Immature natural killer cell (primary cell): ENCODE results near the gene ANKRA2. TPM values are rescaled to one million over a fixed set of nuclear protein-coding genes. Genes with fewer than 3 reads are reported as not detected.

Experiments used
- DNase-seq, 3 donors: peaks; one replicate each; pipeline ENCODE4 v3.0.0; 2022; ENCODE audit warnings: mixed read lengths in 1 of 3
- H3K27ac Mint-ChIP-seq, 6 donors: one replicate each; pipeline ENCODE4 v1.8.0; 2020; ENCODE audit warnings: mixed read lengths in 6 of 6, mild to moderate bottlenecking in 5 of 6, inconsistent platforms in 4 of 6, moderate library complexity in 3 of 6
- H3K27me3 Mint-ChIP-seq, 3 donors: one replicate each; pipeline ENCODE4 v1.8.0; 2020 to 2021; ENCODE audit warnings: low read depth in 3 of 3, mild to moderate bottlenecking in 3 of 3, mixed read lengths in 3 of 3, moderate library complexity in 3 of 3, inconsistent platforms in 1 of 3
- H3K36me3 Mint-ChIP-seq, 3 donors: one replicate each; pipeline ENCODE4 v1.8.0; 2020; ENCODE audit warnings: mixed read lengths in 3 of 3, inconsistent platforms in 2 of 3, mild to moderate bottlenecking in 2 of 3
- H3K4me1 Mint-ChIP-seq, 2 donors: one replicate each; pipeline ENCODE4 v1.8.0; 2020; ENCODE audit warnings: inconsistent platforms in 2 of 2, mild to moderate bottlenecking in 2 of 2, mixed read lengths in 2 of 2, moderate library complexity in 1 of 2
- H3K4me3 Mint-ChIP-seq, 5 donors: one replicate each; pipeline ENCODE4 v1.8.0; 2020; ENCODE audit warnings: mild to moderate bottlenecking in 5 of 5, mixed read lengths in 5 of 5, inconsistent platforms in 3 of 5, moderate library complexity in 3 of 5
- H3K9me3 Mint-ChIP-seq, 6 donors: one replicate each; pipeline ENCODE4 v1.8.0; 2020; ENCODE audit warnings: mild to moderate bottlenecking in 6 of 6, mixed read lengths in 6 of 6, inconsistent platforms in 4 of 6, moderate library complexity in 3 of 6
- polyA plus RNA-seq, 3 donors: library from polyadenylated mRNA; unstranded; fragments of 300-500 nt; fragmentation: Illumina TruSeq; gene quantifications; one replicate each; pipeline ENCODE4 v1.2.3, GENCODE V29; 2021

The ANKRA2 gene
- polyA plus RNA-seq, 3 donors from 2014 or later, result 15.6 to 23.0 (median 16.5) TPM

DNA sequence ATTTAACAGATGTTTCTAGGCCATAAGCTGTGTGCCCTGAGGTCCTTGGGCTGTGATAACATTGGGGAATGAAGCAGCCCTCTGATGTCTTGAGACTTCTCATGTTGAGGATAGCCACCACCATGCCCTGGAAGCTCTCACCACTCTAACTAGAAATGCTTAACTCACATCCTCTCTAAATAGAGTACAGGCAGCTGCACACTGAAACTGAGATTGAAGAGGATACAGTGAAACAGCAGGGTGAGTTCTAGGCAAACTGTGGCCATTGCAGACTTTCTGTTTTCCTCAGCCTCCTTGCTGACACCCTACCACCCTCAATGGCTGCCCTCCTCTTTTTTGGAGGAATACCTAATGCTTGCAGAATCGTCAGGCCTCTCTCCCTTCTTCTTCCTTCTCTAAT is 22.5 kb upstream of the ANKRA2 start:
- Mint-ChIP-seq H3K27me3 (peaks cover 0 to 2% (median 1%) of the 10 kb centered on the region in 3 donors), H3K4me1 (no peaks in the 10 kb centered on the region), H3K4me3 (no peak overlapping the region), H3K27ac (no peak overlapping the region), H3K9me3 (no peaks in the 10 kb centered on the region), H3K36me3 (no peaks in the 10 kb centered on the region)
- DNase-seq, result no peak

- H3K4me3 Mint-ChIP-seq, result no peak overlapping the region
- DNase-seq, result no peak
- peaks cover 0 to 1% (median under 1%) of the 10 kb centered on the region in 3 donors for H3K27me3 Mint-ChIP-seq
- no peaks in the 10 kb centered on the region for H3K4me1 Mint-ChIP-seq
- no peaks in the 10 kb centered on the region for H3K9me3 Mint-ChIP-seq
- H3K27ac Mint-ChIP-seq, result no peak overlapping the region
- H3K36me3 Mint-ChIP-seq, result peaks cover 19 to 28% (median 21%) of the 10 kb centered on the region in 3 donors
Observed at GRCh38 chr5:73582285-73583145, 17.1 kb upstream of the ANKRA2 start.

DNA sequence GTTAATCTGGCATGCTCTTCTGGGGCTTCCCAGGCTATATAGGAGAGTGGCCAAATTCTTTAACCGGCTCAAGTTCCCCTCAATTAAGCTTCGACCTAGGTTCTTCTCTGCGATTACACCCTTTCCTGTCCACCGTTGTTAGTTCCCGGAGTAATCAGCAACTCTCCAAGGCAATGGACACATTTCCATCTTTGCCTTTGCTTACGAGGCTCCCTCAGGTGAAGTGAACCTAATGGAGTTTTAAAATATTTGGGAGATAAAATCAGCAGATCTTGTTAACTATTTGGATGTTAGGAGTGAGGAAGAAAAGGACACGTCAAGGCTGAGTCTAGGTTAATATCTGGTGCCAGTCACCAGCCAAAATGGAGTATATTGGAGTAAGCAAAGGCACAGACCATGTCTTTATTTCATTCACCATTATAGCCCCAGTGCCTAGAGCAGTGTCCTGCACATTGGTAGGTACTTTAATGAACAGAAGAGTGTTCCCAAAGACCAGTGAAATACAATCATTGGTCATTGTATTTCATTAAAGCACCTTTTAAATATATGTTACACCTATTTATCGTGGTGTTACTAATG is 619 bp upstream of the ANKRA2 start:
- no peak for DNase-seq
- Mint-ChIP-seq H3K4me3 (peak overlapping the region; percentile 96 to 100 (median 98)), H3K4me1 (peaks cover 39 to 57% of the 10 kb centered on the region in 2 donors), H3K36me3 (peaks cover 2 to 17% (median 12%) of the 10 kb centered on the region in 3 donors), H3K27me3 (peaks cover 5 to 8% (median 8%) of the 10 kb centered on the region in 3 donors), H3K9me3 (no peaks in the 10 kb centered on the region), H3K27ac (peak overlapping the region; percentile 96 to 100 (median 99))

DNA sequence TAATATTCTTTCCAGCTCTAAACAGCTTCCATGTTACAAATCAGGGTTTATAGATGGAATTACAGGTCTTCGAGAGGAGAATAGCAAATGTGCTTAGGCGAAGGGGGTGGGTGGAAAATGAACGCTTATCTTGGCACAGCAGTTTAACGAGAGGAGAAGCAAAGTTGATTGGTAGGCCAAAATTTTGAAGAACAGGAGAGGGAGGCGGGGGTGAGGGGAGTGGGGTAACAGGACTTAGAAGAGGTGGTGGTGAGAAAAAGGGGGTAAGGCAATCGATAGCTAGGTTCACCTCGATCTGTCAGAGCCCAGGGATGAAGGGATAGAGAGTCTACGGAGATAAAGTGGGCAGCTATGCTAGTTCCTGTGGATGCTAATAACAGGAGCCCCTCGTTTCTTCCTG is 764 bp downstream of the ANKRA2 start:
- DNase-seq, result no peak
- Mint-ChIP-seq H3K9me3 (no peaks in the 10 kb centered on the region), H3K36me3 (peaks cover 8 to 13% (median 13%) of the 10 kb centered on the region in 3 donors), H3K4me1 (peaks cover 45 to 64% of the 10 kb centered on the region in 2 donors), H3K4me3 (peak overlapping the region; percentile 96 to 100 (median 98)), H3K27me3 (peaks cover 5 to 8% (median 8%) of the 10 kb centered on the region in 3 donors), H3K27ac (peak overlapping the region; percentile 96 to 100 (median 99))

DNA sequence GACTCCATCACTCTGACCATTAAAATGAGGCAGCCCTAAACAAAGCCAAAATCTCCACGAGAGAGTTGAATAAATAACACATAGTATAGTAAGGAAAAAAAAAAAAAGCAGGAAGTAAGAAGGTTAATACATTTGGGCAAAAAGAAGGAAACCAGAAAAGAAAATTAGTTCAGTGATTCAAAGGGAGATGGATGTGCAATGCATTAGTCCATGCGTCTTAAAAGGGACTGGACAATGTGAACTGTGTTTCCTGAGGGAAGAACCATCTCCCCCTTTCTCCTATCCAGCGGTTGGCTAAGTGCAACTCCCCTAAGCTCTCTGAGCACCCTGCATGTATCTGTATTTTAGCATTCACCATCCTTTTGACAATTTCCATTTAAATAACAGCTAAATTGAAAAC is 1.4 kb downstream of the ANKRA2 start:
- DNase-seq, result no peak
- Mint-ChIP-seq H3K36me3 (peaks cover 9 to 14% (median 13%) of the 10 kb centered on the region in 3 donors), H3K27me3 (peaks cover 5 to 8% (median 8%) of the 10 kb centered on the region in 3 donors), H3K9me3 (no peaks in the 10 kb centered on the region), H3K4me1 (peaks cover 45 to 64% of the 10 kb centered on the region in 2 donors), H3K4me3 (peak overlapping the region; percentile 96 to 100 (median 98)), H3K27ac (peak overlapping the region; percentile 96 to 100 (median 99))

- Mint-ChIP-seq H3K36me3 (peaks cover 12 to 40% (median 23%) of the 10 kb centered on the region in 3 donors), H3K9me3 (no peaks in the 10 kb centered on the region), H3K4me3 (no peak overlapping the region), H3K27me3 (no peaks in the 10 kb centered on the region), H3K27ac (peak overlapping the region in 1 of 6 donors; percentile 3), H3K4me1 (peaks cover 25 to 26% of the 10 kb centered on the region in 2 donors)
- DNase-seq, result no peak
Observed at GRCh38 chr5:73558950-73559349, 6.5 kb downstream of the ANKRA2 start.

GRCh38 chr5:73552642-73553041 is 12.8 kb downstream of the ANKRA2 start:
- DNase-seq, result no peak
- Mint-ChIP-seq H3K27me3 (peaks cover 0 to 4% (median 0%) of the 10 kb centered on the region in 3 donors), H3K36me3 (peaks cover 6 to 47% (median 7%) of the 10 kb centered on the region in 3 donors), H3K27ac (no peak overlapping the region), H3K4me1 (no peaks in the 10 kb centered on the region), H3K4me3 (no peak overlapping the region), H3K9me3 (no peaks in the 10 kb centered on the region)

DNA sequence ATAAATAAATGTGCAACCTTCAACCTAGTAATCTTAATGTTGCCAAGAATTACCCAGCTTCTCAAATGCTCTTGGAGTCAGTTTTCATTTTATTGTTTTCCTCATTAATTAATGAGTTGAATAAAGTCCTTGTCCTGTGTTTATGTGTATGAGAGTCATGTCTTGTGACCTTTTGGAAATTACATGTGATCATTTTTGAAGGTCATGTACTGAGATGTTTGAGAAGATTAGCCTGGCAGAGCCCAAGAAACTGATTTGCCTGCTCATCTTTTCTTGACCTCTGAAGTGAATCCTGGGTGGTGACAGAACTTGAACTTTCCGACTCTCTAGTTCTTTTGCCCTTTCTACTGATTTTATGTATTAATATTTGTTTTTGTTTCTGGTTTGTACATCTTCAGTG is 15.4 kb downstream of the ANKRA2 start:
- Mint-ChIP-seq H3K36me3 (peaks cover 4 to 30% (median 7%) of the 10 kb centered on the region in 3 donors), H3K9me3 (no peaks in the 10 kb centered on the region), H3K27me3 (peaks cover 0 to 4% (median 0%) of the 10 kb centered on the region in 3 donors), H3K4me1 (no peaks in the 10 kb centered on the region), H3K4me3 (no peak overlapping the region), H3K27ac (no peak overlapping the region)
- DNase-seq, result no peak

DNA sequence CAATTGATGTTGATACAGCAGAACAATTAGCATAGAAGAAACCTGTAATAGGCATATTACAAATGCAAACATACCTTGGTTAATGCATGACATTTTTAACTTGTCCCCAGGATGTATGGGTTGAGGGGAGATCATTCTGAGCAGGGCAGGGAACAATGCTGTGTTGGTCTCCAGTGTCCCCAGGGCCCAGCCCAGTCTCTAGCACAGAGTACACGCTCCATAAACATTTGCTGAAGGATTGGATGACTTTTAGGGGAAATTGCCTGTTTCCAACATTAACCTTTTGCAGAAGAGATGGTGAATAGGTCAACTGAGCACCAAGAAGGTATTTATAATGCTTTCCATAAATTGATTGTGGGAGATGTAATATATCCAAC is 20.0 kb downstream of the ANKRA2 start:
- Mint-ChIP-seq H3K4me1 (no peaks in the 10 kb centered on the region), H3K9me3 (no peaks in the 10 kb centered on the region), H3K27ac (no peak overlapping the region), H3K36me3 (peaks cover 0 to 2% (median 0%) of the 10 kb centered on the region in 3 donors), H3K4me3 (no peak overlapping the region), H3K27me3 (peaks cover 2 to 12% (median 8%) of the 10 kb centered on the region in 3 donors)
- no peak for DNase-seq

DNA sequence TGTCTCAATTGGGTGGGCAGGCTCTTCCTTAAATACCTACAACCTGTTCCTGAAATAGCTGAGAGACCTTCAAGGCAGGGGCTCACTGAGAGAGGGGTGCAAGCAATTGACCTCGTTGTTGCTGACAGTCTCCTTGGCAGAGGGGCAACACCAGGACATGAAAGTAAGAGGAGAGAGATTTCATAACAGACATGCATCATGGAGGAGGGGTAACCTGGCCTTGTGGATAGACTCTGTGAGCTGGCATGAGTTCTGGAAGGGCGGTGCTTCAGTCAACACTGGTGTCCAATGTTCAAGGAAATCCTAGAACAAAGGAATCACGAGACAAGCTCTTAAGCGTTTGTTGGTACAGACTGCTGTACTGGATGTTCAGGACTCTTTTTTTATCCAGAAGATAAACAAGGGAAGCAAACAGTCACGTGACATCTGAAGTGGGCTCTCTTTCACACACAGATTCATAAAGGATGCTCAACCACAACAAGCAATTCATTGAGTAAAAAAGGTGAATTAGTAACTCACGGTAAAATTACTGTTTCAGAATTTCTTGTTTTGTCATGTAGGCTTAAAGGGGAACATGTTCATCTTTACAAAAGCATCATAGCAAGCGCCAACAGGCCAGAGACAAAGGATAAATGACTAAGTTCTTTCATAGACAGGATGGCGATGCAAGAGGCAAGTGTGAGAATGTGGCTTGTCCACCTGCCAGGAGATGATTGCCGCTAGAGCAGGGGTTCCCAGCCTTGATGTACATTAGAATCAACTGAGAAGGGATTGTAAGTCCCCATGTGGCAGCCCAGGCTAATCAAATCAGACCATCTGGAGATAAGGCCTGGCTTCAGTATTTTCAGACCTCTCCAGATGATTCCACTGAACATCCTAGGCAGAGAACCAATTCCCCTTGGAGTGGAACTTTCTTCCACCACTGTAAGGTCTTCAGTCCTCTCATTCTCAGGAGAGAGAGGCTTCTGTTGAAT is 20.7 kb downstream of the ANKRA2 start:
- Mint-ChIP-seq H3K4me3 (no peak overlapping the region), H3K9me3 (no peaks in the 10 kb centered on the region), H3K27me3 (peaks cover 2 to 12% (median 8%) of the 10 kb centered on the region in 3 donors), H3K27ac (no peak overlapping the region), H3K4me1 (no peaks in the 10 kb centered on the region), H3K36me3 (no peaks in the 10 kb centered on the region)
- DNase-seq, result no peak

GRCh38 chr5:73542020-73542419 is 23.4 kb downstream of the ANKRA2 start:
- H3K27me3 Mint-ChIP-seq, result peaks cover 2 to 8% (median 8%) of the 10 kb centered on the region in 3 donors
- no peak overlapping the region for H3K4me3 Mint-ChIP-seq
- no peaks in the 10 kb centered on the region for H3K9me3 Mint-ChIP-seq
- no peak for DNase-seq
- no peaks in the 10 kb centered on the region for H3K36me3 Mint-ChIP-seq
- H3K27ac Mint-ChIP-seq, result no peak overlapping the region
- no peaks in the 10 kb centered on the region for H3K4me1 Mint-ChIP-seq

- H3K4me1 Mint-ChIP-seq, result no peaks in the 10 kb centered on the region
- H3K36me3 Mint-ChIP-seq, result peaks cover 0 to 2% (median 0%) of the 10 kb centered on the region in 3 donors
- no peaks in the 10 kb centered on the region for H3K9me3 Mint-ChIP-seq
- H3K4me3 Mint-ChIP-seq, result no peak overlapping the region
- H3K27ac Mint-ChIP-seq, result no peak overlapping the region
- H3K27me3 Mint-ChIP-seq, result peaks cover 2 to 8% (median 8%) of the 10 kb centered on the region in 3 donors
- no peak for DNase-seq
Observed at GRCh38 chr5:73540192-73540591, 25.2 kb downstream of the ANKRA2 start.

- Mint-ChIP-seq H3K4me1 (no peaks in the 10 kb centered on the region), H3K9me3 (no peaks in the 10 kb centered on the region), H3K4me3 (no peak overlapping the region), H3K36me3 (peaks cover 0 to 4% (median 0%) of the 10 kb centered on the region in 3 donors), H3K27ac (no peak overlapping the region), H3K27me3 (peaks cover 2 to 8% (median 8%) of the 10 kb centered on the region in 3 donors)
- no peak for DNase-seq
Observed at GRCh38 chr5:73539730-73540129, 25.7 kb downstream of the ANKRA2 start.
